SU-DHL-6 (cell line): ENCODE data around the gene THUMPD3.

Experiments used
- CTCF ChIP-seq: fragments of 200-600 bp; sonication (generic); IDR thresholded peaks from one replicate; pipeline ENCODE4 v1.5.1; 2017; ENCODE audit warnings: antibody characterized with exemption, mild to moderate bottlenecking, low read length, moderate library complexity; ENCODE audit not compliant: insufficient read depth, poor library complexity, severe bottlenecking
- EZH2phosphoT487 ChIP-seq: fragments of 200-600 bp; sonication (generic), shearing (Covaris generic); conservative IDR thresholded peaks from 2 replicates; pipeline ENCODE4 v1.6.1; 2018; ENCODE audit warnings: mild to moderate bottlenecking, antibody characterized with exemption, low read length, moderate library complexity, mixed read lengths

GRCh38 chr3:9406856-9407626 is 44.2 kb downstream of the THUMPD3 start:
- TF ChIP-seq CTCF, result no peak
- TF ChIP-seq EZH2phosphoT487, result no peak
